Stimulated activated naive CD8-positive, alpha-beta T cell treated with anti-CD3 and anti-CD28 coated beads, Interleukin-15, Interleukin-2, amounts not matched to agents 100 U/mL and 50 U/mL, for 24 hours (primary cell): ENCODE data around the gene DKC1.
"Not testable (repeated sequence)": the region's sequence is repeated elsewhere in the genome, so short reads cannot be mapped to it uniquely, and the experiment has no call there.

Experiments
- ATAC-seq: fragments of 150-1000 bp; cut with Tn5 transposase; one replicate; pipeline ENCODE4 v1.10.0; 2021
- DNase-seq: peaks from one replicate; pipeline ENCODE4 v3.0.0; 2021

The DKC1 gene

GRCh38 chrX:154793084-154793795 is 30.6 kb downstream of the DKC1 start:
- ATAC-seq (no peak), DNase-seq (no peak)

GRCh38 chrX:154795016-154795415 is 32.4 kb downstream of the DKC1 start:
- ATAC-seq (no peak), DNase-seq (no peak)

GRCh38 chrX:154797006-154797405 is 34.3 kb downstream of the DKC1 start:
- DNase-seq = no peak
- ATAC-seq = no peak

GRCh38 chrX:154799556-154800348 is 37.1 kb downstream of the DKC1 start:
- DNase-seq (no peak), ATAC-seq (peak; percentile 12)

- DNase-seq (no peak), ATAC-seq (no peak)
These were observed 38.0 kb downstream of the DKC1 start for GRCh38 chrX:154800478-154801210.

- DNase-seq = no peak
- ATAC-seq = no peak
These were observed 40.3 kb downstream of the DKC1 start for GRCh38 chrX:154802947-154803346.

GRCh38 chrX:154804261-154804956 is 41.7 kb downstream of the DKC1 start:
- DNase-seq = no peak
- no peak for ATAC-seq

GRCh38 chrX:154804957-154805695 is 42.5 kb downstream of the DKC1 start, which contains the start of gene MPP1:
MPP1 (minus strand) TSS chrX:154805485; CDS start chrX:154805373, 112 bp downstream.
- peak; percentile 77 for DNase-seq

GRCh38 chrX:154805696-154806091 is 43.0 kb downstream of the DKC1 start:
- no peak for ATAC-seq
- DNase-seq = no peak

More at GRCh38 chrX:154804957-154805695, 42.5 kb downstream of the DKC1 start, which contains the start of gene MPP1:
- peak; percentile 84 for ATAC-seq

GRCh38 chrX:154806837-154807501 is 44.3 kb downstream of the DKC1 start:
- no peak for DNase-seq
- no peak for ATAC-seq

- DNase-seq = no peak
- ATAC-seq = peak; percentile 53
These were observed 47.4 kb downstream of the DKC1 start for GRCh38 chrX:154809939-154810665.

- no peak for ATAC-seq
- no peak for DNase-seq
These were observed 49.9 kb downstream of the DKC1 start for GRCh38 chrX:154812341-154813101.

GRCh38 chrX:154813801-154814200 is 51.1 kb downstream of the DKC1 start:
- ATAC-seq = no peak

GRCh38 chrX:154815274-154815818 is 52.7 kb downstream of the DKC1 start:
- DNase-seq (no peak), ATAC-seq (no peak)

More at GRCh38 chrX:154813801-154814200, 51.1 kb downstream of the DKC1 start:
- no peak for DNase-seq

- not testable (repeated sequence) for ATAC-seq, DNase-seq
These were observed 53.7 kb downstream of the DKC1 start for GRCh38 chrX:154816326-154816898.

- not testable (repeated sequence) for ATAC-seq, DNase-seq
These were observed 54.5 kb downstream of the DKC1 start for GRCh38 chrX:154817048-154817618.

- DNase-seq (no peak), ATAC-seq (no peak)
These were observed 56.5 kb downstream of the DKC1 start for GRCh38 chrX:154818916-154819770.
